HL-60/S4 treated with phorbol 12-myristate 13-acetate at 8.2 ng/mL for 4 days and 3 days (cell line): Measurements from ENCODE around the gene SDCBP2.

Source experiments
- in situ Hi-C: fragments of 300-500 bp; cut with MboI; formaldehyde crosslinking; loops from 2 replicates; pipeline ENCODE4 v1.15.0; 2022; ENCODE audit warnings: low sequenced_read_pairs

Gene SDCBP2

GRCh38 chr20:1315804-1316203 is 13.1 kb downstream of the SDCBP2 start:
- in situ Hi-C loops: loop anchor here (10.0 kb wide), 1 partner anchor 119 kb away; no protein-coding TSS in a partner anchor

DNA sequence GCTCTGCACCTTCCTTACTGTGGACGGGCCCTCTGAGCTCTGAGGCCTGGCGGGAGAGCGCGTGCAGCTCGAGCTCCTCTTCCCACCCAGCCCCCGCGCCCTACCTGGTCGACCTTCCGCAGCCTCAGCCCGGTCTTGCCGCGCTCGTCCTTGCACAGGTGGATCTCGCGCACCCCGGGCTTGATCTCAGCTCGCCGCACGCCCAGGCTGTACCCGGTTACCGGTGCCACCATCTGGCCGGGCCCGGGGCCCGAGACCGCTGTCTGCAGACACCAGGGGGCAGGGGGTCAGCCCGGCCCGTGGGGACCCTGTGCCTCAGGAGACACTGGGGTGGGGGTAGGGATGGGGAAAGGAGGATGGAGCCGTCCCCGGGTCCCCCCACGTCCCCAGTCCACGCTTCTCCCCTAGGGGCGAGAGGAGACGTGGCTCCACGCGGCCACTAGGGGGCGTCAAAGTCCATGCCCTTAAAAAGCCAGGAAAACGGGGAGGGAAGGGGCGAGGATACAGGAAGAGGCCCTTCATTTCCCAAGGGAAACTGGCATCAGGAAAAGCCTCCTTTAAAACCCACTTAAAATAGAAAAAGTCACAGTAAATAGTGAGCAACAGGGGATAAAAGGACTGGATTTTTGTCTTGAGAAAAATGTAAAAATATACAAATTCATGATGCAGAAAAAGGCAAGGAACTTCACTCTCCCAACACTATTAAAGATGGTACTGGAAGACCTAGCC is 15.5 kb downstream of the SDCBP2 start:
- in situ Hi-C loops: loop anchor here (10.0 kb wide), 1 partner anchor 121 kb away; no protein-coding TSS in a partner anchor

DNA sequence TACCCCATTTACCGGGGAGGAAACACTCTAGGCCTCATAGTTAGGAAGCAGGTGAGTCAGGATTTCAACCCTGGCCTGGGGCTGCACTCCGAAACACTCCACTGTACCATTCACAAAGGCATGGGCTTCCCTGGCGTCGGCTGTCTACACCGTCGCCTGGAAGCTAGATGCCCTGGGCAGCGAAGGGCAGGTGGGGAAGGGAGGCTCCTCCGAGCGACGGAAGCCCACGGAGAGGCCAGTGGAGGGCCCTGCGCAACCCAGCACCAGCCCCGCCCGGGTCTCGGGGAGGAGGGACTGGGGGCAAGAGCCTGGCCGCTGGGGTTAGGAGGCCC is 16.1 kb downstream of the SDCBP2 start:
- in situ Hi-C loops: loop anchor here (10.0 kb wide), 1 partner anchor 122 kb away; no protein-coding TSS in a partner anchor

DNA sequence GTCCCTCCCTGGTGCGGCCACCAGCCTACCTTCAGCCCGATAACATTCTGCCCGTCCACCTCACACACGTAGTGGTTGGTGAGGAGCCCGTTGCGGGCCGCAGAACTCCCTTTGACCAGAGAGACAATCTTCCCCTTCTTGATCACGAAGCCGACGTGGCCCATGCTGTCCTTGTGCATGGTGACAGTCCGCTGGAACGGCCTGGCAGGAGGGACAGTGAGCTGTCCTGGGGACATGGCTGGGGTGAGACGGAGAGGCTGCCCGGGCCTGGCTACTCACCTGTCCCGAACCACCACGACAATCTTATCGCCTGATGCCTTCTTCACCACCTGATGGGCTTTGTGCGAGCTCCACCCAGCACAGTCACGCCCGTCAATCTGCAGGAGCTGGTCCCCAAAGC is 16.6 kb downstream of the SDCBP2 start:
- in situ Hi-C loops: loop anchor here (10.0 kb wide), 1 partner anchor 122 kb away; no protein-coding TSS in a partner anchor

DNA sequence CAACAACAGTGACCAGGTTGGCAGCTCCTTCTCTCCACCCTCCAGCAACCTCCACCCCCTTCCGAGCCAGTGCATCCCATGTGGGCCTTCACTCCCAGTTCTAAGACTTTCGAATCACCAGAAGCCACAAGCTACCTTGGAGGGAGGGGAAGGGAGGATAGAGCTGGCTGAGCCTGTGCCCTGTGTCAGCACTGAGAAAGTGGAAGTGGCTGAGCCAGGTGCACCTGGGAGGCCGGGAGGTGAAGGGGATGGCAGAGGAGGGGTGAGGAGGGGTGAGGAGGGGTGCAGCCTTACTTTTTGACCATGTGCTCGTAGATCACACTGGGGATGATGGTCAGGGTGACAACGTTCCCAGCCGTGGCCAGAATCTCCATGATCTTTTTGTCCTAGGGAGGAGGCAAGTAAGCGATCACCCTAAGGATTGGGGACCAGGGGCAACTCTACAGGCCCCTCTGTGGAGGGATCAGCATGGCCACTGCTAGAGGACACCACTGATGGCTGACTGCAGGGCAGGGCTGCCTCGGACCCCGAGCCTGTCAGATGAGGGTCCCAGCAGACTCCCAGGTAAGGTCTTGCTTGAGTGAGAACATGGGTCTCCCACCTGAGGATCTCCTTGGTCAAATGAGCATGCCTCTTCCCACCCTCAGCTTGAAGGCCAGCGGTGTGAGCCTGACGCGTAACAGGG is 18.3 kb downstream of the SDCBP2 start:
- in situ Hi-C loops: loop anchor here (10.0 kb wide), 1 partner anchor 124 kb away; no protein-coding TSS in a partner anchor

DNA sequence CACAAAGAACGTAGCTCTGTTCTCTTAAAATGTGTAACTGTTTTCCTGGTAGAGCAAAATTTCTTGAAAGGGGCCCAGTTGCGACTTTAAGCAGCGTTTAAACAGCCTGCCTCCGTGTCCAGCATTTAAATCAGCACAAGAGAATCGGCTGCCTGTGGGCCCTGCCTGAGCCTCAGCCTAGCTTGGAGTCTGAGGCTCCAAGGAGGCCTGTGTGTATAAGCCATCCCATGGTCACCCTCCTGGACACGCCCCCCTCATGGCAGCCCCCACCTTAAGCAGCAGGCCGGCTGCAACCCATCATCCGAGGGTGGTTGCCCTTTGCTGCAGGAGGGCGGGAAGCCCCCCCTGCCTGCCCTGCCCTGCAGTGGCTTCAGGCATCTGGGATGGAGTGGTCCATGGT is 18.9 kb downstream of the SDCBP2 start:
- in situ Hi-C loops: loop anchor here (10.0 kb wide), 1 partner anchor 125 kb away; no protein-coding TSS in a partner anchor

- in situ Hi-C loops: no loop called here
Measured at GRCh38 chr20:1309439-1309847, 19.5 kb downstream of the SDCBP2 start.

DNA sequence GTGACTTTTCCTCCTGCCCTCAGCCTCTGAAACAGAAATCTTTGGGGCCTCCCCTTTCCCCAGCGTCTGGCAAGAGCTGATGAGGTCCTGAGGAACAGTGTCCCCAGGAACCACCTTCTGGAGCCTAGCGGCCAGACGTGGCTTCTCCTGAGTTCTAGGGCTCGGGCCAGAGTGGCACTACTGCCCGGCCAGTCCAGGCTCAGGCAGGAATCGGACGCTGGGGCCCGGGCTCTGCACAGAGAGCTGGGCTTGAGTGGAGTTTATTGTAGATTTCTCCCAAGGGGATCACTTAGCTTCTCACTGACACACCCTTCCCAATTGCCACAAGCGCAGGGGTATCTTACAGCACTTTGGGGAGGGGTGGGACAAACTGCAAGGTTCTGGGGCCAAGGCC is 20.2 kb downstream of the SDCBP2 start:
- in situ Hi-C loops: no loop called here

- in situ Hi-C loops: no loop called here
Measured at GRCh38 chr20:1308067-1308701, 20.8 kb downstream of the SDCBP2 start.

DNA sequence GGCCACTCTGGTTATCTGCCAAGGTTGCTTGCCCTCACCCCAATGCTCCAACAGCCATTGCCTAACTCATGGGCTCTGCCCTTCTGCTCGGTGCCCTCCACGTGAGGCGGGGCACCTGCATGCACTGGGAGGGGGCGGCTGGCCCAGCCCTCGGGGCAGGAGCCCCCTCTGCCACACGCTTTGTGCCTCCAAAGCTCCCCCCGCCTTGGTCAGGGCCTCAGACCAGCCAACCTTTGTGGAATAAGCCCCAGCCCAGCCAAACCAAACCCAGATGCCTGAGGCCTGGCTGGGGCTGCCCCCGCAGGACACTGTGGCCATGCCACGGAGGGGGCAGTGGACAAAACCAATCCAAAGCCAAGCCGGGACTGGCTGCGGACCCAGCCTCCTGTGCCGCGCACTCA is 21.4 kb downstream of the SDCBP2 start:
- in situ Hi-C loops: no loop called here

GRCh38 chr20:1307171-1307570 is 21.8 kb downstream of the SDCBP2 start:
- in situ Hi-C loops: no loop called here

DNA sequence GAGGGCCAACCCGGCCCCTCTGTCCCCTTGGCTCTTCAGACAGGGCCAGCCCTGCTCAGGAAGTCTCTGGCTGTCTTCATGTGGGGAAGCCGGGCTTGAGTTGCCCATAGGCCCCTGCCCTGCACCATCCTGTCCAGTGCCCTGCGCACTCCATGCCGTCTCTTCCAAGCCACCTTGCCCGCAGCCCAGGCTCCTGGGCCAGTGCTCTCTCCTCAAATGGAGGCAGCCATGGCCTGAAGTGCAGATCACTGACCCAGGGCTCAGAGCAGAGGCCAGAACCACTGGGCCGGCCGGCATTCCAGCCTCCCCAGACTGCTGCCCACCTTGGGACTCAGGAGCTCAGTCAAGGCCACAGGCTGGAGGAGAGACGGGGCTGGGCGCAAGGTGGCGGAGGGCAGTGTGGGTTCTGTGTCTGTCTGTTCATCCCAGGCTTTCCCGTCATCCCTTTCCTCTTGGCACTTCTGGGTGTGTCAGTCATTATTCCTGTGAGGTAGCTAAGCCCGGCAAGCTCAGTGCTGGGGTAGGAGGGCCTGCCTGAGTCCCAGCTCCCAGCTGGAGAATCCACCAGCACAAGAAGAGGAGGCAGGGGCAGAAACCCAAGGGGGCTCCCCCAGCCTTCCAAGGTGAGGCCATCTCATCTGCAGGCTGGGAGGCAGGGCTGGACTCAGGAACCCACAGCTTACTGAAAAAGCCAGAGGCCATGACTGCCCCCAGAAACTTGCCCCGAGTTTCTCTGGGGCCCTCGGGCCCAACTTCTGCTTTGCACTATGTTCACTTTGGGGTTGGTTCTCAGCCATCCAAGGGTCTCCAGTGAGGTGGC is 22.4 kb downstream of the SDCBP2 start:
- in situ Hi-C loops: no loop called here

GRCh38 chr20:1305712-1306111 is 23.2 kb downstream of the SDCBP2 start:
- in situ Hi-C loops: no loop called here

DNA sequence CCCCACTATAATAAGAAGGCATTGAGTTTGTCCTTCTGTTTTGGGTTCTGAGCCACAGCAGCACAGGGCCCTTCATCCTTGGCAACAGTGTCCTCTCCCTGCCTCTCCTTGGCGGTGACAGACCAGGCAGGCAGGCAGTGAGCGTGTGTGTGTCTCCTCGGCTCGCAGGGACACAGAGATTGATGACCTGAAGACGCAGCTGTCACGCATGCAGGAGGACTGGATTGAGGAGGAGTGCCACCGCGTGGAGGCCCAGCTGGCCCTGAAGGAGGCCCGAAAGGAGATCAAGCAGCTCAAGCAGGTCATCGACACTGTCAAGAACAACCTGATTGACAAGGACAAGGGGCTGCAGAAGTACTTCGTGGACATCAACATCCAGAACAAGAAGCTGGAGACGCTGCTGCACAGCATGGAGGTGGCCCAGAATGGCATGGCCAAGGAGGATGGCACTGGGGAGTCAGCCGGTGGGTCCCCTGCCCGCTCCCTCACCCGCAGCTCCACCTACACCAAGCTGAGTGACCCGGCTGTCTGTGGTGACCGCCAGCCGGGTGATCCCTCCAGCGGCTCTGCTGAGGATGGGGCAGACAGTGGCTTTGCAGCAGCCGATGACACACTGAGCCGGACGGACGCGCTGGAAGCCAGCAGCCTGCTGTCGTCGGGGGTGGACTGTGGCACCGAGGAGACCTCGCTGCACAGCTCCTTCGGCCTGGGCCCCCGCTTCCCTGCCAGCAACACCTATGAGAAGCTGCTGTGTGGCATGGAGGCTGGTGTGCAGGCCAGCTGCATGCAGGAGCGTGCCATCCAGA is 24.0 kb downstream of the SDCBP2 start:
- in situ Hi-C loops: no loop called here

DNA sequence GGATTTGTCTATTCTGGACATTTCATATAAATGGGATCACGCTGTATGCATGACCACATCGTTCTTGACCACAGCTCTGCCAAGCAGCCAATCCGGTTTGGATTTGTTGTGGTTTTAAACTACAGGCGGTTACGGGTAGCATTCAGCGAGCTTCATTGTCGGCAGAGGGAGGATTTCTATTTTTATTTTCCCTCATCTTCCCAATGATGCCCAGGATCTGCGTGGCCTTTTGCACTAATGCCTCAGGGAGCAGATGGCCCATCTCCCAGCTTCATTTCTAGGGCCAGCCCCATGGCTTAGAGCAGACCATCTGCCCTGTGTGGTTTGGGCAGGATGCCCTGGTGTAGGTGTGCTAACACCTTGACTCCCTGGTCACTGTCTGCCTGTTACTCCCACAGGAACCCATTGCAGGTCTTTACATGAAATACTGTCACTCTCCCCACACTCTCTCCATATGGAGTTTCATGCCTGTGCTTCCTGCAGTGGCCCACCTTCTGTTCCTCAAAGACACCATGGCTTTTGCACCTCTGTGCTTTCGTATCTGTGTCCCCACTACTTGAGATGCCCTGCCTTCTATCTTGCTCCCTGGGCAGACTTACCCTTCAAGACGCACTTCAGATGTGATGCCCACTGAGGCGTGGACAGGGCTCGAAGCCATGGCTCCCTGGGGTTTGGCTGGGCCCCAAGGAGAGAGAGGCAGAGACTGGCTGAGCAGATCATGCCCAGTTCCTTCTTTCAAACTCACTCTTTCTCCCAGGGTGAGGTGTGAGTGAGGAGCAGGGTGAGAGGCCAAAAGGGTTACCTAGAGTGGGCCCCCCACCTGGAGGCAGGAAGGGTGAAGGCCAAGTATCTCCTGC is 26.0 kb downstream of the SDCBP2 start:
- in situ Hi-C loops: no loop called here

DNA sequence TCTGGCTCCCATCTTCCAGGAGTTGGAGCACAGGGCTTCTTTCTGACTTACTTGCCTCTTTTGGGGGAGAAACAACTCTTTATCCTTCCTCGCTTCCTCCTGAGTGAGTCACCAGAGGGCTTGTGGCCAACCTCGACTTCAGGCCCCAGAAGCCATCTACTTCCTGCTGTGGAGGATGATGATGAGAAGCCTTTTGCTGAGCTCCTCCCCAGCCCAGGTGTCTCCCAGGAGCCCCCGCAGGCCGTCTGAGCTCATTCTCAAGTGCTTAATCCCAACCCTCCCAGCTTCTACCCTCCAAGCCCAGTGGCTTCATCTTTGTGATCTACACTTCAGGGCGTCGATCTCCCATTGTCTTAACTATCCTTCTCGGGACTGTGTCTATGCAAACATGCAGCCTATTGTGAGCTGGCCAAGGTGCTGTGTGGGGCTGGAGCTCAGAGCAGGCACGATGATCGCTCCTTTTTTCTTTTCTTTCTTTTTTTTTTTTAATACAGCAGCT is 27.9 kb downstream of the SDCBP2 start:
- in situ Hi-C loops: no loop called here

GRCh38 chr20:1300083-1300840 is 28.7 kb downstream of the SDCBP2 start:
- in situ Hi-C loops: no loop called here

- in situ Hi-C loops: no loop called here
Measured at GRCh38 chr20:1299522-1299921, 29.4 kb downstream of the SDCBP2 start.
